ENCODE measurements around the gene SKAP2.

The SKAP2 gene

DNA sequence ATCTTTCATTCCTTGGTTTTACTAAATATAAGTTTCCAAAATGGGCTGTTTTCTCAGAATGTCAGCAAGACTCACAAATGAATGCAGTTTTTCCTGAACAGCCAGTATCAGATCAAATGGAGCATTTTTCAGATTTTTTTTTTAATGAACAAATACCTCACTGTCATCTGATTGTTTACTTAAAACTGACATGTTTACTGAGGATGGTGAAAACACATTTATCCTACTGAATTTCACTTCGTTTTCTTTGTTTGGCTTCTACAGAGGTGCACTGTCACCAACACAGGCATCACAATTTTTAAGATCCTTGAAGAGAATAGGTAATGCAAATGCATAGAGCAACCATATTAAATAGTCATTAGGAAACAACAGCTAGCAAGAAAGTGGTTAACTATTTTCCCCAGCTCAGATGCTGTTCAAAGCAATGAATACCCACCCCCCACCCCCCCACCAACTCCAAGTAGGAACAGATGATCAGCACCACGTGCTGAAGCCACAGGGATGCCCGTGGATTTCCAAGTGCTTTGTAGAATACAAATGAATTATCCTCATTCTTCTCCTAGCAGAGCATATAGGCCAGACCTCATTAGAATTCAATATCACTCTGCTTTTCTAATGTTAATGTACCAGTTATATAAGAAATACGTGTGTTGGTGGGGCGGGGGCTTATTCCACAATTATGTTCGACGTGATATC is 205.9 kb downstream of the SKAP2 start:
- no peak for FAIRE-seq

GRCh38 chr7:26657686-26658388 is 206.6 kb downstream of the SKAP2 start:
- no peak for FAIRE-seq

GRCh38 chr7:26657206-26657641 is 207.2 kb downstream of the SKAP2 start:
- FAIRE-seq: no peak

DNA sequence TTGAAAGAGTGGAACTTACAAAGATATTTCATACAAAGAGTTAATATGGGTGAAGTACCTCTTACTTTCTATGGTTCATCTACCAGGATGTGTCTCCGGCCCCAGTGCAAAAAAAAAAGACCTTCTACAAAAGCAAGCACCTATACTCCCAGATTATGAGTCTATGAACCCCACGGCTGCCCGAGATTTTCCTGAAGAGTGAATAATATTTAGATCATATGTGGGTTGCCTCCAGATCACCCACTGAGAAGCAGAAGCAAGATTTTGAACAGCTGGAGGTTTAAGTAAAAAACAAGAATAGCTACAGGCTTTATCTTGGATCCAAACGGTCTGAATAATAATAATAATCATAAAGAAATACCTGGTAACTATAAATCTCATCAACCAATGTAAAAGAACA is 207.7 kb downstream of the SKAP2 start:
- no peak for FAIRE-seq

GRCh38 chr7:26655781-26656180 is 208.6 kb downstream of the SKAP2 start:
- FAIRE-seq: no peak

DNA sequence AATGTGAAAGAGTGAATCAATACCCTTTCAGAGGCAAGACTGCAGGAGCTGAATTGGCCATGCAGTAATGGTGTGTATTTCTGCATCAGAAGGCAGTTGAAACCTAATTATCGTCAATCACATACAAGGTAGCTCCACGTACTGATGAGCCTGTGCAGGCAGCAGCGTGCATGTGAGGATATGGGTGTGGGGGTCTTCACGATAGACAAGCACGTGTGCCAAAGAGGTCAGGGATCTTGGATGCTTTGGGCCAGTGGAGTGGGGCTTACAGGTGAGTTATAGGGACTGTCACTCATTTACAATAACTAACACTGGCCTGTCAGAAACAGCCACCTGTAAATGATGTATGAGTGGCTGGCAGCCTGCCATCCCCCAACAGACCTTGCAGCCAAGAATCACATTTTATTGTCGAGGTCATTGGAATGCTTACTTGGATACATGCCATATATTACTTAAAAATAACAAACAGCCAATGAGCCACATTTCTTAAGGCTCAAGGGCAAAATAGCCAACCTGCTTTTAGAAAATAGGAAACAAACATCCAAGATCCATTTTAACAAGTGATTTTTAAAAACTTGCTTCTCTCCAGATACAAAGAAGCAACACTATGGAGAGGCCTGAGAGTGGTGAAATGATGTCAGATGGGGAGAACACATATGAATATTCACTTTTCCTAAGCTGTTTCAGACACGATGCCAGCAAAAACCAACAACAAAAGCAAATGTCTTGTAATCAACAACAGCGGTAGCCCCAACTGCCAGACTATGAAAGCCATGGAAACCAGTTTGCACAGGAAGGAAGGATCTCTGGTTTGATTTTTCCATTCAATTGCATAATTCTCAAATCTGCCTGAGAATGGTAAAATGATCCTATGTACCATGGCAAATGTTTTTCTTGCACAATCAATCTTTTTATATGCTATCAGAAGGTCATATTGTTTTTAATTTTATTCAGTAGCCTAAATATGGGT is 210.7 kb downstream of the SKAP2 start:
- FAIRE-seq: no peak

DNA sequence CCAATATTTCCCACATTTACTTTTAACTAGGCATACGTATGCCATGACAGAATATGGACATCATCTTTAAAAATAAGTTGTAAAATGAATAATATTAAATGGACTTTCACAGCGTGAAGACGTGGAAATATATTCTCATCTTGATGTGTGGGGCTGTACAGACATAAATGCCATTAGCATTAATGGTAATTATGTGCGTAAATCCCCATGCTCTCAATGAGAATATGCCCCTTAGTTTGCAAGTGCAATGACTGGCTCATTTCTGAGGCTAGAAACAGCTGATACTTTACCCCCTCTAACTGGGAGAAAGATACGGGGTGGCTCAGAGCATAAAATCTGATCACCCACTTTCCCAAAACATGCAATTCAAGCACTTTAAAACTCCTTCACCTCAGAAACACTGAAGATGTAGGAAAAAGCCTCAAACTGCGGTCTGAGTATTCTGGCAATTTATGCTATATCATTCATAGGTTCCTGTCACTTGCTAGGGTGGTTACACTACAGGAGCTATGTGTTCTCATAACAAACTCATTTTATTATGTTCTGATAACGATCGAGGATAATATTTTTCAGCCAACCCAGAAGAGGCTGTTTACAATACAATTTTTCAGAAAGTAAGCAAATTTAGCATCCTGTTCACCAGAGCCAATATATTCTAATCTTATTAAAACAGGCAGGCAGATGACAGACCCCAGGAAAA is 211.8 kb downstream of the SKAP2 start:
- FAIRE-seq: no peak

GRCh38 chr7:26650103-26650502 is 214.3 kb downstream of the SKAP2 start:
- no peak for FAIRE-seq

DNA sequence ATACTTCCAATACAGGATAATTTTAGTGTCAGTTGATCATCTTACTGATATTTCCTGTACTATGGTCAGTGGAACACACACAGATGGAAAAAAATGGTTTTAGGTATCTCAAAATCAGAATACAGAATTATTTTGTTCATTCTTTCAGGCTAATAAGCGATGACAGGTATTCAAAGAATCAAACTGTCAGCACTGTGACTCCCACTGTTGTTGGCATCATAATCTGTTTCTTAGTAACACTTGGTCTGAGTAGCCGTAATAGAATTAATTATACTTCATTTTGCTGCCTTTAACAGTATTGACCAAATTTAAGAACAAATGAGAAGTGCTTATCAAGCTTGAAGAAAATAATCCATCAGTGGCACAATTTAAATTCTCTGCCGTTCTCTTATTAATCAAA is 215.0 kb downstream of the SKAP2 start:
- no peak for FAIRE-seq

DNA sequence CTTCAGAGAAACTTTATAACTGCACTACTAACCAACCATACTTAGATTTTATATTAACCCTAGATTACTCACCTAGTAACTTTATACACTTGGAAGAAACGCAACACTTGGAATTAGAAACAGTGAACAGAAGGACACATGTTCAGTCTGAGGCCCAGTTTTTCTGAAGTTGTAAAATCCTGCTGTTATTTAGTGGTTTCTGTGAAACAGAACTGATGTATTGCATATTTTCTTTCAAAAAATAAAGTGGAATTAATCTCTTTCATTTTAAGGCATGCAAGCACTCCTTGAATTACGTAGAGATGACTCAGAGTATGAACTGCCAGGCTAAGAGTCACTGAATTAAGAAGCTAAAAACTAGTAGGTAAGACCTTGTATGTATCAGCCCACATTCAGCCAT is 215.8 kb downstream of the SKAP2 start:
- FAIRE-seq: no peak

GRCh38 chr7:26646336-26647048 is 217.9 kb downstream of the SKAP2 start:
- FAIRE-seq: no peak

DNA sequence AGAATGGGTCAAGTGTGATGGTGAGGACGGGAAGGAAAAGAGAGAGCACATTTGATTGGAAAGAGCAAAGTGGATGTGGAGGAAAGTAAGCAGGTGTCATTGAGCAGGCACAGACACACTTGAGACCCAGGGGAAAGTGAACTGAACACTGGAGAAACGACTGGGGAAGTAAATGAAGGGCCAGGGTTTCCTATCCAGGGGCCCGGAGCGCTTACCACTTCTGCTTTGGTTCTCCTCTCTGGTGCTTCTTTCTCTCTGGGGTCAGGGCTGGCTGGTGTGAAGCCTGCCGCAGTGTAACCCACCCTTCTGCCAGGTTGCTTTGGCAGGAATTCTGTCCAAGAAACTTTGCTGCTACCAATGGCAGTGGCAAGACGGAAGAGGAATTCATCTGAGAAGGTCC is 219.3 kb downstream of the SKAP2 start:
- no peak for FAIRE-seq

GRCh38 chr7:26642416-26642815 is 222.0 kb downstream of the SKAP2 start:
- FAIRE-seq: no peak

DNA sequence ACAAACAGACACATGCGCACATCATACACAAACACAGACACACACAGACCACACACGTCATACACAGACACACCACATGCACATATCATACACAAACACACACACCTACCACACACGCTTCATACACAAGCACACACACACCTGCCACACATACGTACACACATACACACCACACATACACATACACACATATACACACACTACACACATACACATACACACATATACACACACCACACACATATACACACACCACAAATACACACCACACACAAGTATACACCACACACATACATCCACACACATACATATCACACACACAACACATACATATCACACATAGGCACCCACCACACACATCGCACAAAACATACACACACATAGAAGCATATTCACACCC is 224.7 kb downstream of the SKAP2 start:
- no peak for FAIRE-seq

GRCh38 chr7:26639111-26639510 is 225.3 kb downstream of the SKAP2 start:
- no peak for FAIRE-seq

GRCh38 chr7:26638140-26638539 is 226.2 kb downstream of the SKAP2 start:
- no peak for FAIRE-seq

GRCh38 chr7:26637610-26638009 is 226.8 kb downstream of the SKAP2 start:
- no peak for FAIRE-seq

GRCh38 chr7:26636808-26637207 is 227.6 kb downstream of the SKAP2 start:
- no peak for FAIRE-seq

DNA sequence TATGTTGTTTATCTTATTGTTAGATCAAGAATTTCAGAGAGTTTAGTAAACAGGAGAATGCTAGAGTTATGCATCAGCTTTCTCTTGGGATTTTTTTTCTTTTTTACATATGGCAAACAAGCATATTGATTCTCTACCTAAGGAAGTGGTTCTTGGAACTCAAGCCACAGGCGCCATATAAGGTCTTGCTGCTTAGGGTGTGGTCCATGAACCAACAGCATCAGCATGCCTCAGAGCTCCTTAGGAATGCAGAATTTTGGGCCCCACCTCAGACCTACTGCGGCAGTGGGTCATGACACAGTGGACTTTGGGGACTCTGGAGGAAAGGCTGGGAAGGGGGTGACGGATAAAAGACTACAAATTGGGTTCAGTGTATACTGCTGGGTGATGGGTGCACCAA is 230.8 kb downstream of the SKAP2 start:
- no peak for FAIRE-seq

- FAIRE-seq: no peak
Measured at GRCh38 chr7:26631601-26632000, 232.8 kb downstream of the SKAP2 start.

- FAIRE-seq: no peak
Measured at GRCh38 chr7:26630941-26631580, 233.3 kb downstream of the SKAP2 start.

DNA sequence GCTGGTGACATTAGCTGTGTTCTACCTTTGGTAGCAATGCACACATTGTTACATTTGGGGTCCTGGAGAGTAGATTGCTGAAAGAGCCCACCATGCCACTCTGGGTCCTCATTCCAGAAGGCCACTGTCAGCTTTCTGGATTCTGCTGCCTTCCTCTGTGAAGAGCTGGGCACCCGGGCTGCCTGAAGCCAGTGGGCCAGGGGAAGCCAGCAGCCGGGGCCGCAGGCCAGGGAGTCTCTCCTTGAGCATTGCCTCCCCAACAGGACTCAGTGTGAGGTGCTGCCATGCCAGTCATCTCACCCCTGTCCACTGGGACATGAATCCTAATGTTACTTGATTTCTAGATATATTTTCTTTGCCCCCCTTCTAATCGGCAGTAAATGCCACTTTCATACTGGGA is 234.0 kb downstream of the SKAP2 start:
- no peak for FAIRE-seq

All from colon (tissue), 2 donors.